ENCODE data around the gene AKAP13. TPM values are rescaled to one million over a fixed set of nuclear protein-coding genes. Genes with fewer than 3 reads are reported as not detected.
"Not testable (repeated sequence)": the region's sequence is repeated elsewhere in the genome, so short reads cannot be mapped to it uniquely, and the experiment has no call there.

Gene AKAP13
- total and polyA plus RNA-seq, 7 donors: 21.6 to 142 (median 98.5) TPM

- Histone ChIP-seq H3K4me3 (no peak overlapping the region), H3K4me1 (peaks cover 0 to 41% (median 22%) of the 10 kb centered on the region in 4 donors), H3K27ac (peak overlapping the region in 1 of 4 donors; percentile 21), H3K9me3 (no peaks in the 10 kb centered on the region), H3K36me3 (no peaks in the 10 kb centered on the region), H3K27me3 (no peaks in the 10 kb centered on the region)
- no peak for TF ChIP-seq CTCF (IDR thresholded peaks at IDR 0.05)
- no peak for TF ChIP-seq POLR2A (IDR thresholded peaks at IDR 0.05)
- TF ChIP-seq POLR2AphosphoS5 (IDR thresholded peaks at IDR 0.05): no peak
- TF ChIP-seq EP300 (IDR thresholded peaks at IDR 0.05): no peak
- intact Hi-C loops (cut with DNase I): no loop called here
- no peak for DNase-seq
Measured at GRCh38 chr15:85439996-85440395, 59.6 kb downstream of the AKAP13 start.

GRCh38 chr15:85440451-85440850 lies 60.0 kb downstream of the AKAP13 start:
- H3K27ac ChIP-seq: peak overlapping the region in 1 of 4 donors; percentile 21
- no peak overlapping the region for H3K4me3 ChIP-seq
- DNase-seq: no peak
- no peaks in the 10 kb centered on the region for H3K27me3 ChIP-seq
- no peaks in the 10 kb centered on the region for H3K9me3 ChIP-seq
- peaks cover 0 to 45% (median 22%) of the 10 kb centered on the region in 4 donors for H3K4me1 ChIP-seq
- no peaks in the 10 kb centered on the region for H3K36me3 ChIP-seq
- intact Hi-C loops (cut with DNase I): no loop called here
- TF ChIP-seq POLR2AphosphoS5 (IDR thresholded peaks at IDR 0.05) (no peak), POLR2A (IDR thresholded peaks at IDR 0.05) (no peak), CTCF (IDR thresholded peaks at IDR 0.05) (no peak), EP300 (IDR thresholded peaks at IDR 0.05) (no peak)
- WGBS, 2 donors: 52 to 77% methylated on average over 2 of the region's 2 CpGs

GRCh38 chr15:85441854-85442253 lies 61.5 kb downstream of the AKAP13 start:
- H3K4me1 ChIP-seq: peaks cover 0 to 46% (median 22%) of the 10 kb centered on the region in 4 donors
- H3K27me3 ChIP-seq; intact Hi-C loops (cut with DNase I); H3K9me3 ChIP-seq; DNase-seq; H3K4me3 ChIP-seq; H3K36me3 ChIP-seq: not testable (repeated sequence)
- H3K27ac ChIP-seq: peak overlapping the region in 1 of 4 donors; percentile 44
- 92 to 95% methylated on average over 7 of the region's 8 CpGs for WGBS, 2 donors

- Histone ChIP-seq H3K4me1 (peaks cover 0 to 46% (median 22%) of the 10 kb centered on the region in 4 donors), H3K36me3 (no peaks in the 10 kb centered on the region), H3K9me3 (no peaks in the 10 kb centered on the region), H3K27ac (peak overlapping the region in 1 of 4 donors; percentile 58), H3K27me3 (no peaks in the 10 kb centered on the region), H3K4me3 (no peak overlapping the region)
- intact Hi-C loops (cut with DNase I): no loop called here
- DNase-seq: no peak
- TF ChIP-seq CTCF (IDR thresholded peaks at IDR 0.05): no peak
- TF ChIP-seq POLR2A (IDR thresholded peaks at IDR 0.05): no peak
- TF ChIP-seq POLR2AphosphoS5 (IDR thresholded peaks at IDR 0.05): no peak
- no peak for TF ChIP-seq EP300 (IDR thresholded peaks at IDR 0.05)
Measured at GRCh38 chr15:85443046-85443445, 62.6 kb downstream of the AKAP13 start.

GRCh38 chr15:85443593-85444087 lies 63.2 kb downstream of the AKAP13 start:
- Histone ChIP-seq H3K4me1 (peaks cover 0 to 46% (median 22%) of the 10 kb centered on the region in 4 donors), H3K9me3 (no peaks in the 10 kb centered on the region), H3K36me3 (no peaks in the 10 kb centered on the region), H3K27ac (peak overlapping the region in 1 of 4 donors; percentile 58), H3K4me3 (no peak overlapping the region), H3K27me3 (no peaks in the 10 kb centered on the region)
- WGBS, 2 donors: 12 to 40% methylated on average over 4 of the region's 4 CpGs
- intact Hi-C loops (cut with DNase I): no loop called here
- no peak for DNase-seq
- TF ChIP-seq POLR2A (IDR thresholded peaks at IDR 0.05) (no peak), EP300 (IDR thresholded peaks at IDR 0.05) (no peak), CTCF (IDR thresholded peaks at IDR 0.05) (no peak), POLR2AphosphoS5 (IDR thresholded peaks at IDR 0.05) (no peak)
